HUDEP-2 (cell line): Measurements from ENCODE around the gene WDR17.

ENCODE experiments used
- DNase-seq, 76 experiments: peaks; one replicate each; lab custom pipeline; 2025; ENCODE audit not compliant: unreplicated experiment in 76 of 76; lab: John Stamatoyannopoulos, UW

The WDR17 gene

GRCh38 chr4:176065435-176066291 is at the start of gene WDR17:
WDR17 (plus strand) TSS chr4:176065841; CDS start chr4:176111581, 45,740 bp downstream.
- peak; percentile 3 to 90 (median 79) for DNase-seq

DNA sequence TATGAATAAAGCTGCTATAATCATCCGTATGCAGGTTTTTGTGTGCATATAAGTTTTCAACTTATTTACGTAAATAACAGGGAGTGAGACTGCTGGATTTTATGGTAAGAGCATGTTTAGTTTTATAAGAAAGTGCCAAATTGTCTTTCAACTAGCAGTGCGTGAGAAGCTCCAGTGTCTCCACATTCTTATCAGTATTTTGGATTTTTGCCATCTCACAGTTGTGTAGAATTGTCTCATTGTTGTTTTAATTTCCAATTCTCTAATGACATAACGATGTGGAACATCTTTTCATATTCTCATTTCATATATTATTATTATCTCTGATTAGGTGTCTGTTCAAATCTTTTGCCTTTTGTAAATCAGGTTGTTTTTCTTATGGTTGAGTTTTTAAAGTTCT is 49.0 kb upstream of the WDR17 start:
- DNase-seq: no peak

DNA sequence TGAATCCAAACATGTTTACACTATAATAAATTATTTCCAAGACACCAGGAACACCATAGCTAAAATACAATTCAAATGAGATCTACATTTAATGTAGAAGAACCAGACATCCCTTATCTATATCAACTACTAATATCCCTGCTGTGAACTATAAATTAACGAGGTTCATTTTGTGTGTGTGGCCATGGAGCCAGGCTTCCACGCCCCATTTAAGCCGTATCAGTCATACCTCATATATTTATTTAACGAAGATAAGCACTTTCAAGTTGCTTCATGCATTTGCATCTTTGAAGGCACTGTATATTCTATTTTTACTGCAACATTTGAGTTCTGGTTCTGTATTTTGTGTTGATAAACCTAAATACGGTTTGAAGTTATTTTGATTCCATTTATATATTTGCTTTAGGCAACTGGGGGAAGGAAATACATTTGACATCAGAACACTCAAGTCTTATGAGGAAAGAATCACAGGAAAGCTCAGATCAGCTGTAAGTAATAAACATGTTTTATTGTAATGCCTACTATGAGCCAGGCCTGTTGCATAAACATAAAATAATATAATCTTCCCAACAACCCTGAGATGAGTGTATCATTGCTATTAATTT is 45.1 kb upstream of the WDR17 start:
- no peak for DNase-seq

GRCh38 chr4:176030391-176030790 is 35.2 kb upstream of the WDR17 start:
- no peak for DNase-seq

- no peak for DNase-seq
Observed at GRCh38 chr4:176031922-176032321, 33.7 kb upstream of the WDR17 start.

- DNase-seq: no peak
Observed at GRCh38 chr4:176032454-176032853, 33.2 kb upstream of the WDR17 start.

GRCh38 chr4:176034499-176034898 is 31.1 kb upstream of the WDR17 start:
- peak in 16 of 76 experiments; percentile 0 to 34 (median 12) for DNase-seq

GRCh38 chr4:176034936-176035335 is 30.7 kb upstream of the WDR17 start:
- DNase-seq: no peak

GRCh38 chr4:176036585-176037205 is 28.9 kb upstream of the WDR17 start:
- DNase-seq: no peak

- DNase-seq: no peak
Observed at GRCh38 chr4:176038789-176039188, 26.9 kb upstream of the WDR17 start.

- DNase-seq: no peak
Observed at GRCh38 chr4:176042195-176042594, 23.4 kb upstream of the WDR17 start.

GRCh38 chr4:176043838-176044588 is 21.6 kb upstream of the WDR17 start:
- DNase-seq: no peak

DNA sequence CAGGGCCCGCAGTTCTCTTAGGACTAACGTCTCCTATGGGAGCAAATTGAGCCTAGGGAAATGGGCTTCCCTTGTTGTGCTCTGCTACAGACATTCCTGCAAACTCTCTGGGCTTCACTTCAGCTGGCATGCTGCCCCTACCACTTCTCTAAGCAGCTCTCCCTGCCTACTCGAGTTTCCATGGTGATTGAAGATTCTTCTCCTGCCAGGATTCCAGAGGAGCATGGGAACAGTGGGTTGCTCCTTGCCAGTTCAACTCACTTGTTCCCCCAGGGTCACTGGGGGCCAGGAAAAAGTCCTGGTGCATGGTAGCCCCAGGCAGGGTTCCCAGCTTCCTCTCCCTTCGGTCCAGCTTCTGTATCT is 21.1 kb upstream of the WDR17 start:
- no peak for DNase-seq

GRCh38 chr4:176048631-176049030 is 17.0 kb upstream of the WDR17 start:
- no peak for DNase-seq

GRCh38 chr4:176052744-176053143 is 12.9 kb upstream of the WDR17 start:
- no peak for DNase-seq

DNA sequence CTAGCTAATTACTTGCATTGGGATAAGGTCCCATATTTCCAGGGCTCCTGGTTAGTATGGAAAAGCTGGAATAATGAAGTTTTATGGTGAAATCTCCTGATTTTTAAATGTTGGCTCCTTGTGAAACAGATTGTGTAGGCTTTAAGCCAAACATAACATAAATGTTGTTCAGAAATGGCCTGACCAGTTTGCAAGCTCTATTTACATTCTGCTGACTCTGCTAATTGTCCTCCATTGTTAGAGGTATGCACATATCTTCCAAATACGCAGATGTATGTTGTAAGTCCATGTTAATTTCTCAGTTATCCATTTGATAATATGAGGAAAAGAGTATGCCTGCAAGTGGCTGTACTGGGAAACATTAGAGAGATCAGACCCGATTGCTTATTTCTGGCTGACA is 11.9 kb upstream of the WDR17 start:
- DNase-seq: no peak

DNA sequence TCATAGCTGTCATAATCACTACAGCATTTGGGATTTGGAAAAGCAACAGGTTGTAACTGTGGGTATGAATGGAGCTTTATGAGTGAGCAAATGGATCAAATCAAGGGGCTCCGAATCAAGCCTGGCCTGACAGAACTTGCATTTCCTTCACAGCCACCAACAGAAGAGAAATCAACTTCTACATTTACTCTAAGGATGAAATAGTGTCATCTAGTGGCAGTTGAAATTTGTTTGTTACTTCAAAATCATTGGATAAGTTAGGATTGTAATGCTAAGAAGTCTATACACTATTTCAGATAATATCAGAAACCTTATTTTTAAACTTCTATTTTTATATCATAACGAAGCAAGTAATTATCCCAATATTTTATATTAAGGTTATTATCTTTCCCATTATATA is 10.7 kb upstream of the WDR17 start:
- no peak for DNase-seq

DNA sequence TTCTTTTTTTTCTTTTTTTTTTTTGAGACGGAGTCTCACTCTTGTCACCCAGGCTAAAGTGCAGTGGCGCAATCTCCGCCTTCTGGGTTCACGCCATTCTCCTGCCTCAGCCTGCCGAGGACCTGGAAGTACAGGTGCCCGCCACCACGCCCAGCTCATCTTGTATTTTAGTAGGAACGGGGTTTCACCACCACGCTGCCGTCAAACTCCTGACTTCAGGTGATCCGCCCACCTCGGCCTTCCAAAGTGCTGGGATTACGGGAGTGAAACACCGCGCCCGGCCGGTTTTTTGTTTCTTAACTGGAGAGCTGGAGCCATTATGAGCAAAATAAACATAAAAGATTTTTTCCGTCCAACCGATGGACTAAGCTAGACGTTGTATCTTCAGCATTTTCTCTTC is 1.9 kb upstream of the WDR17 start:
- DNase-seq: no peak

GRCh38 chr4:176064539-176064938 is 1.1 kb upstream of the WDR17 start:
- no peak for DNase-seq

- DNase-seq: no peak
Observed at GRCh38 chr4:176066757-176067156, 1.1 kb downstream of the WDR17 start.

DNA sequence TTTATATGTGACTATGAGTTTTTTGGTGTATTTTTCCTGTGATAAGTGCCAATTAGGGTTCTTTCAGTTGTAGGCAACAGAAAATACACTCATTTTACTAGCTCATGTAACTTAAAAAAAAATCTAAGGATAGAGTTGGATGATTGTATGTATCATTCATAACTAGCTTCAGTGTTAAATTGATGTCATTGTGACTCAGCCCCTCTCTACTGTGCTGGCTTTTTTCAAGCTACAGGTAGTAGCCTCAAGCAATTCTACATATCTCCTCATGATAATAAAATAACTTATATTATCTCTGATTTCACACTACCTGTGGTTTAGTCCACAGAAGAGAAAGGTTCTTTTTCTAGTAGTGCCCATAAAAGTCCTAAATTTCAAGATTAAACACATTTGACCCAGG is 11.9 kb downstream of the WDR17 start:
- no peak for DNase-seq
